DMS114 treated with DMSO at 0.1 percent for 48 hours (cell line): Measurements from ENCODE around the gene CFAP157.

Experiments
- DNase-seq: peaks from one replicate; lab custom pipeline; 2025; ENCODE audit not compliant: unreplicated experiment; lab: John Stamatoyannopoulos, UW

Gene CFAP157

DNA sequence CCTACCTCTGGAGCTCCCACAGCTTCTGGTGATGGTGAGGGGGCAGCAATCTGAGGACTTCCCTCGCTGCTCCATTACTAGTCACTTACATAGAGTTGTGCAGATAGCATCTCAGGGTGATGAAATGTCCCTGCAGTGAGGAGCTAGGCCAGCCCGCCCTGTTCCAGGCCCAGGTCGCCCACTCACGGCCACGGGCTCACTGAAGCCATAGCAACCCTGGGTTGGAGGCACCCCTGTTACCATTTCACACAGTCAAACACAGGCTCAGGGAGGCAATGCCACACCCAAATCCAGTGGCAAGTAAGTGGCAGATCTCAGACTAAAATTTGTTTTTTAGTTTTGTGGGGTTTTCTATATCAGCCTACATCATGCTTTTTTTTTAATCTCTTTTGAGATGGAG lies 52.1 kb downstream of the CFAP157 start:
- no peak for DNase-seq

DNA sequence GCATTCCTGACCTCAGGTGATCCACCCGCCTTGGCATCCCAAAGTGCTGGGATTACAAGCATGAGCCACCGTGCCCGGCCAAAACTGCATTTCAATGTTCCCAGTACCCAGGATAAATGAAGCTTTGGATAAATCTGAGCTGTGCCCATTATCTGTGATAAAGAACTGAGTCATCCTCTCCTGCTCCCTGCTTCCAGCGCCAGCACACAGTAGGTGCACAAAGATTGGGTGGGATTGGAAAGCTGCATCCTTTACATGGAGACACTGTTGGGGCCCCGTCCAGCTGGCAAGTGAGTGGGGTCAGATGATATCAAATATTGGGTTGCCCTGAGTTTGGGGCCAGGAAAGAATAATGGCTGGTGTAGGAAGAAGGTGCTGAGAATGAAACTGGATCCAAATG lies 54.3 kb downstream of the CFAP157 start:
- no peak for DNase-seq

DNA sequence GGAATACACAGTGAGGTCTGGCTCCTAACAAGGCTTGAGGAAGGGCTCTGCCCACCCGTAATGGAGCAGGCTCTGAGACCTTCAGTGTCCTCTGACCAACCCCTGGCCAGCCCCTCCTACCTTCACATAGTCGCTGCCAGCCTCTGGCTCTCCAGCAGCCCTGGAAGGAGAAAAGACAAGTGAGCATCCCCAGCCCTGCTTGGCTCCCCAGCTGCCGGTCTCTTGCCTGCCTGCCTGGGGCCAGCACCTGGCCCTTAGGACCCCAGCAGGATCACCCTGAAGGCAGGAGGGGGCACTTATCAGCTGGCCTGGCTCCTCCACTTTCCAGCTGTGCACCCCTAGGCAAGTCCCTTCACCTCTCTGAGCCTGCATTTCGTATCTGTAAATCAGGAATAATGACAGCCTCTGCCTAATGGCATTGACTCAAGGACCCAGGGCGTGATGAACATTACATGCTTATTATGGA lies 54.7 kb downstream of the CFAP157 start:
- no peak for DNase-seq

DNA sequence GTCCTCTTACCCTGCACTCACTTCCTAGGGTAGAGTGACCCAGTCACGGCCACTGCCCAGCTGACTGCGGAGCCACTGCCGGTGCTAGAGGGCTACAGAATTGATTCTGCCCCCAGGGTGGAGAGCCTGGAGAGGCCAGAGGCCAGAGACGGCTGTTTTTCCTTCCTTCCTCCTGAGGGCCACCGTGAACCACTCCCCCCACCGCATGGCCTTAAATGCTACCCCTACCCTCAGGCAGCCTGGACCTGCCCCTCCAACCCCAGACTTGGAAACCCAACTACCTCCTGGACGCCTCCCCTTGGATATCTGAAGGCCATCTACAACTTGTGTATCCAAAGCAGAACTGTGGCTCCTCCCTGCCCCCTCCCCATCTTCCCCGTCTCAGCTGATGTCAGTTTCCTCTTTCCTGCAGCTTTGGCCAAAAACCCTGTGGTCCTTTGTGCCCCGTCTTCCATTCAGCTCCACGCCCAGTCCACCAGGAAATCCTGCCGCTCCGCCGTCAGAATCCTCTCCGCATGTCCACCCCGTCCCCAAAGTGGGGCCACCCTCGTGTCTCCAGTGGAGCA lies 55.4 kb downstream of the CFAP157 start:
- DNase-seq: no peak

DNA sequence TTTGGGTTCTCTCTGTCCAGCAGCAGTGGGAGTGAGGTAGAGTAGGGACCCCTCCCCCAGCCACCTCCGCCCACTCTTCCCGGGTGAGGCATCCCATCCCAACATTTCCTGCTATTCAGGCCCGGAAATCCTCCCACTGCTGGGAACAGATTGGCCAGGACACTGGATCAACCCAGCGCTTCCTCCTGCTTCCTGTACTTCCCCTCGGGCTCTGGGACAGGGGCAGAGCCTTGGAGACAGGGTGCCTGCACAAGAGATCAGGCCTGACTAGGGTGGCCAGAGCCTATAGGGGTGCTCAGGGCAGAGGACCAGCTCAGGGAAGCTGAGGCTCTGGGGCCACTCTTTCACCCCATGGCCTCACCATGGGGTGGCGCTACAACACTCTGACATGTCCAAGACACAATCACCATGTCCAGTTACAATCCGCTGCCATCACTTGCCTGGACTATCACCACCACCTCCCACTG lies 57.2 kb downstream of the CFAP157 start:
- DNase-seq: no peak

DNA sequence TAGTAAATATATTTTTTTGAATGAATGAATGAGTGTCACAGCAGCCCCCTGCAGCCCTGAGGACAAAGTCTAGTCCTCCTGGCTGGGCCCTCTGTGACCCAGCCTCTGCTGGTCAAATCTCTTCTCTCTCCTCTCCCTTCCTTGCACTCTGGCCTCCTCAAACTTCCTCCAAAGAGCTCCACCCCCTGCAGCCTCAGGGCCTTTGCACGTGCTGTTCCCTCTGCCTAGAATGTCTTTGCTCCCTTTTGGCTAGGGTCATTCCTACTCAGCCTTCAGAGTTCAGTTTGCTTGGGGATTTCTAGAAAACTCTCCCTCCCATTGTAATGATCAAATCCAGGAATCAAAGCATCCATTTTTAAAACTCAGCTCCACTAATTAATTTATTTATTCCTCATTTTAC lies 58.6 kb downstream of the CFAP157 start:
- no peak for DNase-seq
